ENCODE data around the gene GDPD3. TPM values are rescaled to one million over a fixed set of nuclear protein-coding genes. Genes with fewer than 3 reads are reported as not detected.

GDPD3 gene
- total RNA-seq, 1 donor from 2014 or later = 1.8 TPM

DNA sequence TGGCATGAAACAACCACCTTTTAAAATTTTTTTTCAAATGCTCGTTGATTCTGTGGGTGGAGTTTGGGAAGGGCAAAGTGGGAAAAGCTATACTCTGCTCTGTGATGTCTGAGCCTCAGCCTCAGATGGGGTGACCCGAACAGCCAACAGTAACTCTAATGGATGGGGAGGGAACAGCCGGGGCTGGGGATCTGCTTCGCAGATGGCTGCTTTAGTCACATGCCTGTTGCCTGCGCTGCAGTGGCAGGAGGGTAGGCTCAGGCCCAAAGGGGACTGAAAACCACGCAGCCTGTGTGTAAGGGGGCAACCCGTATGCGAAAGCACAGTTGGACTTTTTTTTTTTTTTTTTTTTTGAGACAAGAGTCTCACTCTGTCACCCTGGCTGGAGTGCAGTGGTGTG is 24.6 kb upstream of the GDPD3 start:
- no peak for DNase-seq (ENCODE audit: low read depth)

DNA sequence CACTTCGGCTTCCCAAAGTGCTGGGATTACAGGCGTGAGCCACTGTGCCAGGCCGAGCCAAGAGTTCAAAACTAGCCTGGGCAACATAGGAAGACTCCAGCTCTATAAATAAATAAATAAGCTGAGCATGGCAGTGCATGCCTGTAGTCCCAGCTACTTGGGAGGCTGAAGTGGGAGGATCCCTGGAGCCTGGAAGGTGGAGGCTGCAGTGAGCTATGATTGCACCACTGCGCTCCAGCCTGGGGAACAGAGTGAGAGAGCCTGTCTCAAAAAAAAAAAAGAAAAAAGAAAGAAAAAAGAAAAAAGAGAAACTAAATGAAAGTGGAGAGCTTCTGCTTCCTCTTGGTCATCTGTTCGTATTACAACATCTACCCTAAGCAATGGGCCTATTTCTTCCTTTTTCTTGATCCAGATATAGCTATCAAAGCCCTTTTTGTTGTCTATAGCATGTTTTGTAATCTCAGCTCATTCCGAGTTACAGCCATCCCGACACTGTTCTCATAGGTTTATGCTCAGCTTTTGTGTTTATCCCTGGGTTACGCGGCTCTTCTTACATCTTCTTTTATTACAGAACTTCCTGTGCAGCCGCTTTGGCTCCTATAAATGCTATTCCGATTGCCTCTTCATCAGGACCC is 23.8 kb upstream of the GDPD3 start:
- no peaks in the 10 kb centered on the region for H3K36me3 Mint-ChIP-seq (ENCODE audit: low read depth, unreplicated experiment)
- H3K79me2 ChIP-seq (ENCODE audit: insufficient read depth, low read length) = no peaks in the 10 kb centered on the region
- no peak overlapping the region for H3K4me3 ChIP-seq (ENCODE audit: insufficient read depth, low read depth, low read length)
- H3K9me3 ChIP-seq (ENCODE audit: insufficient read depth, low read depth, low read length) = no peaks in the 10 kb centered on the region
- H3K27ac ChIP-seq (ENCODE audit: low read depth, low read length) = no peak overlapping the region
- TF ChIP-seq EZH2 (IDR thresholded peaks at IDR 0.05; ENCODE audit: insufficient read depth, low read length) = no peak
- TF ChIP-seq, protein P1, sequence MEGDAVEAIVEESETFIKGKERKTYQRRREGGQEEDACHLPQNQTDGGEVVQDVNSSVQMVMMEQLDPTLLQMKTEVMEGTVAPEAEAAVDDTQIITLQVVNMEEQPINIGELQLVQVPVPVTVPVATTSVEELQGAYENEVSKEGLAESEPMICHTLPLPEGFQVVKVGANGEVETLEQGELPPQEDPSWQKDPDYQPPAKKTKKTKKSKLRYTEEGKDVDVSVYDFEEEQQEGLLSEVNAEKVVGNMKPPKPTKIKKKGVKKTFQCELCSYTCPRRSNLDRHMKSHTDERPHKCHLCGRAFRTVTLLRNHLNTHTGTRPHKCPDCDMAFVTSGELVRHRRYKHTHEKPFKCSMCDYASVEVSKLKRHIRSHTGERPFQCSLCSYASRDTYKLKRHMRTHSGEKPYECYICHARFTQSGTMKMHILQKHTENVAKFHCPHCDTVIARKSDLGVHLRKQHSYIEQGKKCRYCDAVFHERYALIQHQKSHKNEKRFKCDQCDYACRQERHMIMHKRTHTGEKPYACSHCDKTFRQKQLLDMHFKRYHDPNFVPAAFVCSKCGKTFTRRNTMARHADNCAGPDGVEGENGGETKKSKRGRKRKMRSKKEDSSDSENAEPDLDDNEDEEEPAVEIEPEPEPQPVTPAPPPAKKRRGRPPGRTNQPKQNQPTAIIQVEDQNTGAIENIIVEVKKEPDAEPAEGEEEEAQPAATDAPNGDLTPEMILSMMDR (IDR thresholded peaks at IDR 0.05; ENCODE audit: insufficient read depth, low read depth, low read length) = no peak
- H3K27ac Mint-ChIP-seq (ENCODE audit: unreplicated experiment) = peak overlapping the region; percentile 41
- FAIRE-seq (no peak), DNase-seq (ENCODE audit: low read depth) (no peak)
- H4K20me1 ChIP-seq (ENCODE audit: insufficient read depth, low read length) = no peaks in the 10 kb centered on the region
- no peaks in the 10 kb centered on the region for H3K4me1 ChIP-seq (ENCODE audit: insufficient read depth, low read length)
- no peaks in the 10 kb centered on the region for H3K4me1 Mint-ChIP-seq (ENCODE audit: low read depth, unreplicated experiment)
- H3K9ac ChIP-seq (ENCODE audit: low read length) = no peak overlapping the region
- H3K27me3 Mint-ChIP-seq (ENCODE audit: low read depth, unreplicated experiment) = peaks cover 14% of the 10 kb centered on the region
- no peaks in the 10 kb centered on the region for H3K36me3 ChIP-seq (ENCODE audit: insufficient read depth, low read length)
- H3K27me3 ChIP-seq (ENCODE audit: insufficient read depth, low read length) = no peaks in the 10 kb centered on the region
- H2AFZ ChIP-seq (ENCODE audit: low read depth, low read length) = no peak overlapping the region
- H3K9me3 Mint-ChIP-seq (ENCODE audit: unreplicated experiment) = peaks cover 2% of the 10 kb centered on the region
- H3K4me3 Mint-ChIP-seq (ENCODE audit: unreplicated experiment) = no peak overlapping the region
- no peak overlapping the region for H3K4me2 ChIP-seq (ENCODE audit: low read length)

More for the DNA sequence above, 24.6 kb upstream of the GDPD3 start:
- H4K20me1 ChIP-seq (ENCODE audit: insufficient read depth, low read length) = no peaks in the 10 kb centered on the region
- Mint-ChIP-seq H3K4me1 (ENCODE audit: low read depth, unreplicated experiment) (no peaks in the 10 kb centered on the region), H3K4me3 (ENCODE audit: unreplicated experiment) (no peak overlapping the region), H3K9me3 (ENCODE audit: unreplicated experiment) (peaks cover 2% of the 10 kb centered on the region), H3K36me3 (ENCODE audit: low read depth, unreplicated experiment) (no peaks in the 10 kb centered on the region), H3K27ac (ENCODE audit: unreplicated experiment) (no peak overlapping the region), H3K27me3 (ENCODE audit: low read depth, unreplicated experiment) (peaks cover 14% of the 10 kb centered on the region)
- no peak for FAIRE-seq
- H3K27me3 ChIP-seq (ENCODE audit: insufficient read depth, low read length) = no peaks in the 10 kb centered on the region
- H3K4me2 ChIP-seq (ENCODE audit: low read length) = no peak overlapping the region
- TF ChIP-seq EZH2 (IDR thresholded peaks at IDR 0.05; ENCODE audit: insufficient read depth, low read length) = no peak
- TF ChIP-seq, protein P1 (IDR thresholded peaks at IDR 0.05; ENCODE audit: insufficient read depth, low read depth, low read length) = no peak
- no peak overlapping the region for H3K9ac ChIP-seq (ENCODE audit: low read length)
- H3K36me3 ChIP-seq (ENCODE audit: insufficient read depth, low read length) = no peaks in the 10 kb centered on the region
- no peak overlapping the region for H3K4me3 ChIP-seq (ENCODE audit: insufficient read depth, low read depth, low read length)
- H3K79me2 ChIP-seq (ENCODE audit: insufficient read depth, low read length) = no peaks in the 10 kb centered on the region
- H3K4me1 ChIP-seq (ENCODE audit: insufficient read depth, low read length) = no peaks in the 10 kb centered on the region
- no peaks in the 10 kb centered on the region for H3K9me3 ChIP-seq (ENCODE audit: insufficient read depth, low read depth, low read length)
- H3K27ac ChIP-seq (ENCODE audit: low read depth, low read length) = no peak overlapping the region
- no peak overlapping the region for H2AFZ ChIP-seq (ENCODE audit: low read depth, low read length)

DNA sequence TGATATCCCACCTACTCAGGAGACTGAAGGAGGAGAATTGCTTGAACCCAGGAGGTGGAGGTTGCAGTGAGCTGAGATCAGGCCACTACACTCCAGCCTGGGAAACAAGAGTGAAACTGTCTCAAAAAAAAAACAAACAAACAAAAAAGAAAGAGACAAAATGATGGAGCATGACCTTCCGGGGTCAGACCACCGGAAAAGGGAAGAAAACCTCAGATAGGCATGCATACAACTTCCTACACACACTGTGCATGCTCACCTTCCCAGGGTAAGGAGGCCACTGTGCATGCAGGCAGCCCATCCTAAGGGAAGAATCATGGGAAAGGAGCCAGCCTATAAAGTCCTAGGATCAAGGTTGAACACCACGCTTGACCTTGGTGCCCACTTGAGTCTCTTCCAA is 19.3 kb upstream of the GDPD3 start:
- FAIRE-seq = no peak
- Mint-ChIP-seq H3K4me1 (ENCODE audit: low read depth, unreplicated experiment) (no peaks in the 10 kb centered on the region), H3K36me3 (ENCODE audit: low read depth, unreplicated experiment) (no peaks in the 10 kb centered on the region), H3K27ac (ENCODE audit: unreplicated experiment) (no peak overlapping the region), H3K27me3 (ENCODE audit: low read depth, unreplicated experiment) (peaks cover 18% of the 10 kb centered on the region), H3K4me3 (ENCODE audit: unreplicated experiment) (no peak overlapping the region), H3K9me3 (ENCODE audit: unreplicated experiment) (peaks cover 2% of the 10 kb centered on the region)
- Histone ChIP-seq H3K79me2 (ENCODE audit: insufficient read depth, low read length) (no peaks in the 10 kb centered on the region), H2AFZ (ENCODE audit: low read depth, low read length) (no peak overlapping the region), H3K9me3 (ENCODE audit: insufficient read depth, low read depth, low read length) (no peaks in the 10 kb centered on the region), H3K27me3 (ENCODE audit: insufficient read depth, low read length) (no peaks in the 10 kb centered on the region), H3K4me2 (ENCODE audit: low read length) (no peak overlapping the region), H3K36me3 (ENCODE audit: insufficient read depth, low read length) (no peaks in the 10 kb centered on the region), H4K20me1 (ENCODE audit: insufficient read depth, low read length) (no peaks in the 10 kb centered on the region), H3K4me3 (ENCODE audit: insufficient read depth, low read depth, low read length) (no peak overlapping the region), H3K4me1 (ENCODE audit: insufficient read depth, low read length) (no peaks in the 10 kb centered on the region), H3K27ac (ENCODE audit: low read depth, low read length) (no peak overlapping the region), H3K9ac (ENCODE audit: low read length) (no peak overlapping the region)
- DNase-seq (ENCODE audit: low read depth) = no peak
- TF ChIP-seq, protein P1 (IDR thresholded peaks at IDR 0.05; ENCODE audit: insufficient read depth, low read depth, low read length) = no peak
- no peak for TF ChIP-seq EZH2 (IDR thresholded peaks at IDR 0.05; ENCODE audit: insufficient read depth, low read length)
